Type B pancreatic cell (in vitro differentiated cells): ENCODE measurements around the gene TRAP1. TPM values are rescaled to one million over a fixed set of nuclear protein-coding genes. Genes with fewer than 3 reads are reported as not detected.

Experiments
- DNase-seq: peaks from one replicate; pipeline ENCODE4 v3.0.0; 2021; ENCODE audit warnings: mixed read lengths; ENCODE audit not compliant: unreplicated experiment; ENCODE audit errors: extremely low spot score
- H3K27ac Mint-ChIP-seq: 2 replicates; pipeline ENCODE4 v1.8.0; 2021; ENCODE audit warnings: mild to moderate bottlenecking, mixed read lengths
- H3K27me3 Mint-ChIP-seq: 2 replicates; pipeline ENCODE4 v1.8.0; 2021; ENCODE audit warnings: mixed read lengths
- H3K36me3 Mint-ChIP-seq: 2 replicates; pipeline ENCODE4 v1.8.0; 2021; ENCODE audit warnings: mixed read lengths
- H3K4me1 Mint-ChIP-seq: one replicate; pipeline ENCODE4 v1.8.0; 2021; ENCODE audit warnings: mixed read lengths; ENCODE audit not compliant: unreplicated experiment
- H3K4me3 Mint-ChIP-seq: 2 replicates; pipeline ENCODE4 v1.8.0; 2021; ENCODE audit warnings: mild to moderate bottlenecking, mixed read lengths
- H3K9me3 Mint-ChIP-seq: 2 replicates; pipeline ENCODE4 v1.8.0; 2021; ENCODE audit warnings: mixed read lengths
- CTCF ChIP-seq: fragments of 200-600 bp; sonication (generic); conservative IDR thresholded peaks from 2 replicates; pipeline ENCODE4 v1.5.0; 2021; ENCODE audit warnings: antibody characterized with exemption, mild to moderate bottlenecking
- total RNA-seq: library from RNA; stranded (reverse); gene quantifications from 2 replicates; pipeline ENCODE4 v1.2.1, GENCODE V29; 2021; ENCODE audit warnings: low replicate concordance

Gene TRAP1
- total RNA-seq, 1 donor from 2014 or later = 138 TPM

- no peaks in the 10 kb centered on the region for H3K9me3 Mint-ChIP-seq
- peaks cover 8% of the 10 kb centered on the region for H3K36me3 Mint-ChIP-seq
- H3K27ac Mint-ChIP-seq = no peak overlapping the region
- no peak for TF ChIP-seq CTCF
- H3K27me3 Mint-ChIP-seq = no peaks in the 10 kb centered on the region
- H3K4me1 Mint-ChIP-seq = no peaks in the 10 kb centered on the region
- DNase-seq = no peak
- H3K4me3 Mint-ChIP-seq = no peak overlapping the region
Observed at GRCh38 chr16:3673201-3673600, 44.1 kb downstream of the TRAP1 start.

GRCh38 chr16:3672571-3673041 lies 44.7 kb downstream of the TRAP1 start:
- Mint-ChIP-seq H3K4me3 (no peak overlapping the region), H3K27ac (no peak overlapping the region), H3K4me1 (no peaks in the 10 kb centered on the region), H3K36me3 (peaks cover 8% of the 10 kb centered on the region), H3K9me3 (no peaks in the 10 kb centered on the region), H3K27me3 (no peaks in the 10 kb centered on the region)
- TF ChIP-seq CTCF = no peak
- DNase-seq = no peak

GRCh38 chr16:3671424-3671823 lies 45.9 kb downstream of the TRAP1 start:
- H3K9me3 Mint-ChIP-seq = no peaks in the 10 kb centered on the region
- no peaks in the 10 kb centered on the region for H3K4me1 Mint-ChIP-seq
- no peak for DNase-seq
- no peak overlapping the region for H3K27ac Mint-ChIP-seq
- peaks cover 13% of the 10 kb centered on the region for H3K36me3 Mint-ChIP-seq
- TF ChIP-seq CTCF = no peak
- H3K4me3 Mint-ChIP-seq = no peak overlapping the region
- H3K27me3 Mint-ChIP-seq = no peaks in the 10 kb centered on the region

GRCh38 chr16:3670711-3671110 lies 46.6 kb downstream of the TRAP1 start:
- TF ChIP-seq CTCF = no peak
- no peaks in the 10 kb centered on the region for H3K9me3 Mint-ChIP-seq
- H3K36me3 Mint-ChIP-seq = peaks cover 13% of the 10 kb centered on the region
- no peak overlapping the region for H3K27ac Mint-ChIP-seq
- H3K27me3 Mint-ChIP-seq = no peaks in the 10 kb centered on the region
- no peak for DNase-seq
- no peaks in the 10 kb centered on the region for H3K4me1 Mint-ChIP-seq
- no peak overlapping the region for H3K4me3 Mint-ChIP-seq

- H3K36me3 Mint-ChIP-seq = peaks cover 13% of the 10 kb centered on the region
- TF ChIP-seq CTCF = no peak
- DNase-seq = no peak
- H3K27ac Mint-ChIP-seq = no peak overlapping the region
- no peaks in the 10 kb centered on the region for H3K27me3 Mint-ChIP-seq
- H3K9me3 Mint-ChIP-seq = no peaks in the 10 kb centered on the region
- H3K4me1 Mint-ChIP-seq = no peaks in the 10 kb centered on the region
- H3K4me3 Mint-ChIP-seq = no peak overlapping the region
Observed at GRCh38 chr16:3669082-3669481, 48.2 kb downstream of the TRAP1 start.

- Mint-ChIP-seq H3K36me3 (peaks cover 13% of the 10 kb centered on the region), H3K4me1 (no peaks in the 10 kb centered on the region), H3K27ac (no peak overlapping the region), H3K27me3 (no peaks in the 10 kb centered on the region), H3K9me3 (no peaks in the 10 kb centered on the region), H3K4me3 (no peak overlapping the region)
- TF ChIP-seq CTCF = no peak
- DNase-seq = no peak
Observed at GRCh38 chr16:3668626-3669025, 48.7 kb downstream of the TRAP1 start.
